IPS DF 6.9 (cell line): ENCODE data around the gene MGMT.

ENCODE experiments used
- DNase-seq: peaks from one replicate; pipeline ENCODE4 v3.0.0-alpha.2; 2013; ENCODE audit warnings: low read depth, low spot score
- H3K27ac ChIP-seq: one replicate; pipeline ENCODE4 v1.5.1; 2013; ENCODE audit warnings: low read length, control low read depth
- H3K27me3 ChIP-seq: 2 replicates; pipeline ENCODE4 v1.6.1; 2013; ENCODE audit warnings: mild to moderate bottlenecking, low read length; ENCODE audit not compliant: control insufficient read depth, insufficient read depth
- H3K36me3 ChIP-seq: 2 replicates; pipeline ENCODE4 v1.6.1; 2013; ENCODE audit warnings: low read length; ENCODE audit not compliant: control insufficient read depth, insufficient read depth
- H3K4me1 ChIP-seq: 2 replicates; pipeline ENCODE4 v1.6.1; 2013; ENCODE audit warnings: low read length; ENCODE audit not compliant: control insufficient read depth, insufficient read depth
- H3K4me3 ChIP-seq: 2 replicates; pipeline ENCODE4 v1.5.1; 2013; ENCODE audit warnings: mild to moderate bottlenecking, low read length
- H3K9me3 ChIP-seq: 2 replicates; pipeline ENCODE4 v1.6.1; 2013; ENCODE audit warnings: low read length, inconsistent platforms; ENCODE audit not compliant: control insufficient read depth, insufficient read depth
- WGBS: extraction: QIAGEN DNeasy Blood & Tissue Kit; methylation state at CpG from one replicate; pipeline ENCODE4 v1.1.7; 2013; ENCODE audit warnings: mixed read lengths, missing lambda C conversion rate; ENCODE audit not compliant: insufficient read length, insufficient coverage; 5-methylcytosine and 5-hydroxymethylcytosine counted together

Gene MGMT

GRCh38 chr10:129704786-129705525 is 237.9 kb downstream of the MGMT start:
- no CpG with 5 or more reads among the region's 25 CpGs for WGBS
- no peak for DNase-seq
- Histone ChIP-seq H3K9me3 (no peaks in the 10 kb centered on the region), H3K27ac (no peak overlapping the region), H3K4me3 (no peak overlapping the region), H3K27me3 (no peaks in the 10 kb centered on the region), H3K36me3 (no peaks in the 10 kb centered on the region), H3K4me1 (no peaks in the 10 kb centered on the region; the same call in 1 of the 2 replicates)

GRCh38 chr10:129705676-129706075 is 238.6 kb downstream of the MGMT start:
- WGBS = no CpG with 5 or more reads among the region's 8 CpGs
- H3K27me3 ChIP-seq = no peaks in the 10 kb centered on the region
- H3K36me3 ChIP-seq = no peaks in the 10 kb centered on the region
- H3K4me1 ChIP-seq = no peaks in the 10 kb centered on the region; the same call in 1 of the 2 replicates
- no peak for DNase-seq
- no peak overlapping the region for H3K27ac ChIP-seq
- no peaks in the 10 kb centered on the region for H3K9me3 ChIP-seq
- H3K4me3 ChIP-seq = no peak overlapping the region

DNA sequence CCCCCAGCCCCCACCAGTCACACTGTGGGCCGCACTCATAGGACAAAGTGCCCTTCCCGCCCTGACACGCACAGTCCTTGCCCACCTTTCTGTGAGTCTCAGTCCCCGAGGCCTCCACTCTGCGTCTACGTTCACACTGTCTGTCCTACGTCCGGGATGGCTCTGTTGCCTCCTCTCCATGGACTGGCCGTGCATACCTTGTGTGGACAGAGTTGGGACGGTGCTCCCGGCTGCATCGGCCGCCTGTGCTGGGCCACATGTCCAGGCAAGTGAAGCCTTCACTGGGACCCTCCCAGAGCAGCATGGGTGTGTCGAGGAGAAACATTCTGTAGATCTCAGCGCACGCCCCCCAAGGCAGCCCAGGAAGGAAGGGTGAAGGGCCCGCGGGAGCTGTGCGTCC is 239.0 kb downstream of the MGMT start:
- Histone ChIP-seq H3K27me3 (no peaks in the 10 kb centered on the region), H3K4me1 (no peaks in the 10 kb centered on the region; the same call in 1 of the 2 replicates), H3K9me3 (no peaks in the 10 kb centered on the region), H3K27ac (no peak overlapping the region), H3K4me3 (no peak overlapping the region), H3K36me3 (no peaks in the 10 kb centered on the region)
- DNase-seq = no peak
- WGBS = no CpG with 5 or more reads among the region's 19 CpGs

GRCh38 chr10:129706523-129706922 is 239.5 kb downstream of the MGMT start:
- no peaks in the 10 kb centered on the region; the same call in 1 of the 2 replicates for H3K4me1 ChIP-seq
- H3K27ac ChIP-seq = no peak overlapping the region
- WGBS = no CpG with 5 or more reads among the region's 11 CpGs
- no peaks in the 10 kb centered on the region for H3K9me3 ChIP-seq
- DNase-seq = no peak
- H3K27me3 ChIP-seq = no peaks in the 10 kb centered on the region
- H3K36me3 ChIP-seq = no peaks in the 10 kb centered on the region
- H3K4me3 ChIP-seq = no peak overlapping the region

DNA sequence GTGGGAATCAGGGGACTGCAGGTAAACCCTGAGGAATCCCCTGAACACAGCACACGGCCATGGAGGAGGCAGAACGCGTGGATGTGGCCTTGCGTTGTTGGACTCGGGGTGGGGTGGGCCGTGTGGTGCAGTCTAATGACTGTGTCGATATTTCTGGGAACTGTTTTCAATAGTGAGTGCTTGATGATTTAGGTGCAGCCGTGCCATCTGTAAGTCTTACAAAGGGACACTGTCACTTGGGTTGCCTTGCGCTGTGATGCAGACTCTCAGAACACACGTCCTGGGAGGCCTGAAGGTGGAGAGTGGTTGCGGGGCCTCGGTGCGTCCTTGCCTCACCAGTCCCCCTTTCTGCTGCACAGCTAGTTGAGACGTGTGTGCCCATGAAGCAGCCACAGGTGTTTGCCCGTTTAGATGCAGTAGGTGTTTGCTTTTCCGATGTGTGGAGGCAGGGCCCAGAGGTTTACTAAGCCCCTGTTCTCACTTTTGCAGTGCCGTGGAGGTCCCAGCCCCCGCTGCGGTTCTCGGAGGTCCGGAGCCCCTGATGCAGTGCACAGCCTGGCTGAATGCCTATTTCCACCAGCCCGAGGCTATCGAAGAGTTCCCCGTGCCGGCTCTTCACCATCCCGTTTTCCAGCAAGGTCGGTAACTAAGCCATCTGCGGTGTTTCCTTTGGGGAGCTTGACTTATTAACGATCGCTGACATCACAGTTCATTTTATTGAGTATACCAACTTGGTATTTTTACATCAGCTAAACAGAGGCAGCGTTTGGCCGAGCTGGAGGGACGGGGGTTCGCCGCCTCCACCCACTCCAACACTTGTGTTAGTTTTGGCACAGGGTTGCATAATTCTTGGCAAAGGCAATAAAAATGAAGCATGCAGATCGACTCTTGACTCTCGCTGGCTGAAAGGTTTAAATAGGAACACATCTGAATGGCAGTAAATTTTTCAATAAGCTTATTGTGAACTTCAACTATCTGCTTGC is 240.7 kb downstream of the MGMT start:
- no CpG with 5 or more reads among the region's 37 CpGs for WGBS
- Histone ChIP-seq H3K4me3 (no peak overlapping the region), H3K27me3 (no peaks in the 10 kb centered on the region), H3K9me3 (no peaks in the 10 kb centered on the region), H3K36me3 (no peaks in the 10 kb centered on the region), H3K27ac (no peak overlapping the region), H3K4me1 (no peaks in the 10 kb centered on the region; the same call in 1 of the 2 replicates)
- no peak for DNase-seq

GRCh38 chr10:129709101-129709500 is 242.1 kb downstream of the MGMT start:
- Histone ChIP-seq H3K9me3 (no peaks in the 10 kb centered on the region), H3K4me3 (no peak overlapping the region), H3K27ac (no peak overlapping the region), H3K27me3 (no peaks in the 10 kb centered on the region), H3K4me1 (no peaks in the 10 kb centered on the region; the same call in 1 of the 2 replicates), H3K36me3 (no peaks in the 10 kb centered on the region)
- WGBS = no CpG with 5 or more reads among the region's 7 CpGs
- no peak for DNase-seq

GRCh38 chr10:129709627-129710509 is 242.8 kb downstream of the MGMT start:
- no peaks in the 10 kb centered on the region for H3K27me3 ChIP-seq
- no peak overlapping the region for H3K4me3 ChIP-seq
- DNase-seq = no peak
- no peaks in the 10 kb centered on the region; the same call in 1 of the 2 replicates for H3K4me1 ChIP-seq
- no CpG with 5 or more reads among the region's 16 CpGs for WGBS
- H3K27ac ChIP-seq = no peak overlapping the region
- H3K36me3 ChIP-seq = no peaks in the 10 kb centered on the region
- no peaks in the 10 kb centered on the region for H3K9me3 ChIP-seq

- Histone ChIP-seq H3K4me1 (no peaks in the 10 kb centered on the region; the same call in 1 of the 2 replicates), H3K27ac (no peak overlapping the region), H3K27me3 (no peaks in the 10 kb centered on the region), H3K36me3 (no peaks in the 10 kb centered on the region), H3K9me3 (no peaks in the 10 kb centered on the region), H3K4me3 (no peak overlapping the region)
- no peak for DNase-seq
- WGBS = no CpG with 5 or more reads among the region's 4 CpGs
Observed at GRCh38 chr10:129710510-129710847, 243.4 kb downstream of the MGMT start.

GRCh38 chr10:129711291-129711690 is 244.2 kb downstream of the MGMT start:
- Histone ChIP-seq H3K4me3 (no peak overlapping the region), H3K9me3 (no peaks in the 10 kb centered on the region), H3K27me3 (no peaks in the 10 kb centered on the region), H3K4me1 (no peaks in the 10 kb centered on the region; the same call in 1 of the 2 replicates), H3K27ac (no peak overlapping the region), H3K36me3 (no peaks in the 10 kb centered on the region)
- no CpG with 5 or more reads among the region's 6 CpGs for WGBS
- DNase-seq = no peak

DNA sequence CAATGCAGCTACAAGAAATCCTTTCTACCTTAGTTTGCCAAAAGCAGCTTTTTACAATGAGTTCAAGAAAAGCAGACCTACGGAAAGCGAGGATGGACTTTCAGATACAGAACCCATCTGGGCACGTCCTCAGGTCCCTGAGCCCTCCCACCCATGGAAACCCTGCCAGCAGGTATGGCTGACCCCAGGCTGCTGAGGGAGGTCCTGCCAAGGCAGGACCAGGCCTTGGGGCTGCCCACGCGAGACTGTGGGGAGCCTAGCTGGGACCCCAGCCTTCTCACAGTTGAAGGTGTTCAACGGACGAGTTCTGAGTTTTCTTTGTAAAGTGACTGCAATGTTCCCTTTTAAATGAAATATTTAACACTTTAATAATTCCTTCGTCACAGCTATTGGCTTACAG is 245.0 kb downstream of the MGMT start:
- WGBS = no CpG with 5 or more reads among the region's 8 CpGs
- H3K36me3 ChIP-seq = no peaks in the 10 kb centered on the region
- H3K4me3 ChIP-seq = no peak overlapping the region
- no peaks in the 10 kb centered on the region; the same call in 1 of the 2 replicates for H3K4me1 ChIP-seq
- no peak overlapping the region for H3K27ac ChIP-seq
- no peaks in the 10 kb centered on the region for H3K9me3 ChIP-seq
- no peaks in the 10 kb centered on the region for H3K27me3 ChIP-seq
- no peak for DNase-seq
